GM19351 (cell line): ENCODE measurements around the gene SYCP2.
"Not testable (repeated sequence)": the region's sequence is repeated elsewhere in the genome, so short reads cannot be mapped to it uniquely, and the experiment has no call there.

Source experiments
- ATAC-seq: cut with Tn5 transposase; IDR thresholded peaks from one replicate; pipeline ENCODE4 v1.9.1; 2021; ENCODE audit warnings: mild to moderate bottlenecking, moderate library complexity; ENCODE audit not compliant: unreplicated experiment

SYCP2 gene

GRCh38 chr20:59933296-59933848 is at the start of gene SYCP2:
Gene SYCP2 (minus strand): TSS chr20:59933637. CDS start chr20:59922413, 11,224 bp downstream.
- ATAC-seq: no peak

- ATAC-seq: no peak
Measured at GRCh38 chr20:59983076-59983475, 49.6 kb upstream of the SYCP2 start.

GRCh38 chr20:59977086-59977485 is 43.6 kb upstream of the SYCP2 start:
- no peak for ATAC-seq

- ATAC-seq: no peak
Measured at GRCh38 chr20:59976156-59976782, 42.8 kb upstream of the SYCP2 start.

GRCh38 chr20:59972037-59972801 is 38.8 kb upstream of the SYCP2 start:
- no peak for ATAC-seq

- ATAC-seq: no peak
Measured at GRCh38 chr20:59971428-59971827, 38.0 kb upstream of the SYCP2 start.

GRCh38 chr20:59966428-59966827 is 33.0 kb upstream of the SYCP2 start:
- no peak for ATAC-seq

GRCh38 chr20:59962155-59962554 is 28.7 kb upstream of the SYCP2 start:
- no peak for ATAC-seq

- ATAC-seq: no peak
Measured at GRCh38 chr20:59961423-59961822, 28.0 kb upstream of the SYCP2 start.

GRCh38 chr20:59958626-59959025 is 25.2 kb upstream of the SYCP2 start:
- no peak for ATAC-seq

GRCh38 chr20:59958123-59958522 is 24.7 kb upstream of the SYCP2 start, which contains the start of gene CDH26:
Gene CDH26 (plus strand): TSS chr20:59958423. CDS start chr20:59958727, 304 bp downstream.
- no peak for ATAC-seq

GRCh38 chr20:59957568-59957967 is 24.1 kb upstream of the SYCP2 start:
- ATAC-seq: not testable (repeated sequence)

- peak; percentile 62 for ATAC-seq
Measured at GRCh38 chr20:59955131-59955796, 21.8 kb upstream of the SYCP2 start.

- no peak for ATAC-seq
Measured at GRCh38 chr20:59954718-59955117, 21.3 kb upstream of the SYCP2 start.

- no peak for ATAC-seq
Measured at GRCh38 chr20:59949911-59950310, 16.5 kb upstream of the SYCP2 start.

GRCh38 chr20:59948828-59949720 is 15.6 kb upstream of the SYCP2 start:
- ATAC-seq: peak; percentile 75

GRCh38 chr20:59948212-59948611 is 14.8 kb upstream of the SYCP2 start:
- ATAC-seq: no peak

GRCh38 chr20:59947376-59947775 is 13.9 kb upstream of the SYCP2 start:
- ATAC-seq: no peak

- ATAC-seq: no peak
Measured at GRCh38 chr20:59945731-59946130, 12.3 kb upstream of the SYCP2 start.

GRCh38 chr20:59945175-59945574 is 11.7 kb upstream of the SYCP2 start:
- ATAC-seq: no peak
